Activated naive CD8-positive, alpha-beta T cell treated with anti-CD3 and anti-CD28 coated beads, Interleukin-2, amount 50 U/mL, for 16 hours (primary cell): ENCODE measurements around the gene IREB2.
A peak's percentile ranks its signal among the peaks of the same experiment; 100 is the strongest.
"Not testable (repeated sequence)": the region's sequence is repeated elsewhere in the genome, so short reads cannot be mapped to it uniquely, and the experiment has no call there.

Source experiments
- DNase-seq: peaks from one replicate; pipeline ENCODE4 v3.0.0-alpha.2; 2020; ENCODE audit warnings: low read depth, low spot score

IREB2 gene

GRCh38 chr15:78434711-78435110 is 3.3 kb upstream of the IREB2 start:
- not testable (repeated sequence) for DNase-seq

- no peak for DNase-seq
Observed at GRCh38 chr15:78437107-78437761, 782 bp upstream of the IREB2 start.

GRCh38 chr15:78438619-78439285 is 736 bp downstream of the IREB2 start:
- DNase-seq: peak; percentile 14

GRCh38 chr15:78440375-78441373 is 2.7 kb downstream of the IREB2 start:
- DNase-seq: no peak

- DNase-seq: no peak
Observed at GRCh38 chr15:78444255-78444654, 6.2 kb downstream of the IREB2 start.

GRCh38 chr15:78445875-78446274 is 7.9 kb downstream of the IREB2 start:
- no peak for DNase-seq

GRCh38 chr15:78446551-78446950 is 8.5 kb downstream of the IREB2 start:
- no peak for DNase-seq

- DNase-seq: no peak
Observed at GRCh38 chr15:78448441-78449219, 10.6 kb downstream of the IREB2 start.

- DNase-seq: no peak
Observed at GRCh38 chr15:78449220-78449999, 11.4 kb downstream of the IREB2 start.

- no peak for DNase-seq
Observed at GRCh38 chr15:78450285-78450858, 12.4 kb downstream of the IREB2 start.

GRCh38 chr15:78452485-78452884 is 14.5 kb downstream of the IREB2 start:
- DNase-seq: no peak

GRCh38 chr15:78453447-78453846 is 15.4 kb downstream of the IREB2 start:
- no peak for DNase-seq

GRCh38 chr15:78454992-78455391 is 17.0 kb downstream of the IREB2 start:
- no peak for DNase-seq

- no peak for DNase-seq
Observed at GRCh38 chr15:78455749-78456148, 17.7 kb downstream of the IREB2 start.

- DNase-seq: no peak
Observed at GRCh38 chr15:78456426-78456825, 18.4 kb downstream of the IREB2 start.

- DNase-seq: no peak
Observed at GRCh38 chr15:78457101-78457500, 19.1 kb downstream of the IREB2 start.

- no peak for DNase-seq
Observed at GRCh38 chr15:78460737-78461136, 22.7 kb downstream of the IREB2 start.

GRCh38 chr15:78461171-78461888 is 23.3 kb downstream of the IREB2 start:
- DNase-seq: no peak

GRCh38 chr15:78469031-78469430 is 31.0 kb downstream of the IREB2 start:
- DNase-seq: no peak

- no peak for DNase-seq
Observed at GRCh38 chr15:78477295-78477694, 39.3 kb downstream of the IREB2 start.
